HG02798 (cell line): ENCODE results near the gene SUPT3H.
"Not testable (repeated sequence)": the region's sequence is repeated elsewhere in the genome, so short reads cannot be mapped to it uniquely, and the experiment has no call there.

ENCODE experiments used
- ATAC-seq: cut with Tn5 transposase; IDR thresholded peaks from one replicate; pipeline ENCODE4 v1.9.1; 2021; ENCODE audit warnings: mild to moderate bottlenecking; ENCODE audit not compliant: unreplicated experiment, poor library complexity

Gene SUPT3H

GRCh38 chr6:45187836-45188235 lies 189.9 kb downstream of the SUPT3H start:
- no peak for ATAC-seq

DNA sequence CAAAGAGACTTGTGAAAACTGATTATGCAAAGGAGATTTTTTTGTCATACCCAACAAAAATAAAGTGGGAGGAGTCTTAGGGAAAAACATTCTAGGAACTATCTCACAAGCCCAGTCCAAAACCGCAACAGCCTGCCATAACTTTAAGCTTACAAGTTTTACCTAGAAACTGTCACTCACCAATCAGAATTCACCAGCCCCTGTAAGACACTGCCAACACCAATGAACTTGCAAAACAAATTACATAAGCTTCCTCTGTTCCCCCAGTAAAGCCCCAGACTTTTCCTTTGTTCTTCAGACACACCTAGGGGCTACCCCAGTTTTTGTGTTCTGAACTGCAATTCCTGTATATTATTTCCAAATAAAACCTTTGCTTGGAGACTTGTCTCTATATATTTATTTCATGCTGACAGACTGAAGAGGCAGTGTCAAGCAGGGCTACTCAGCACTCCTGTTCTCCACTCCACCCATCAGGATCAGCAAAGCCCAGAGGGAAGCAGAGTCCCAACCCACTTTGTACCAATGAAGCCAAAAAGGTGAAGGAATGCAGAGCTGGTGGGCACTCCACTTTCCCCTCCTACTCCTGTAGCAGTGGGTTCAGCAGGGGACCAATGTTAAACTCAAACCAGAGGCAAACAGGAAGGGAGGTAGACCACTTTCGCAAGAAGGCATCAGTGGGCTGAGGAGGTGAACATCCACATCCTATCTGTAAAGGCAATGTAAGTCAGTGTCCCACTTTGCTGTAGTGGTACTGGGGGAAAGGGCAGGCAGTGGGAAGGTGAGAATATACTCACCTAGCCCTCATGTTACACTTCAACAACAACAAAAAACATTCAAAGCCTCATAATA lies 192.1 kb downstream of the SUPT3H start:
- no peak for ATAC-seq

DNA sequence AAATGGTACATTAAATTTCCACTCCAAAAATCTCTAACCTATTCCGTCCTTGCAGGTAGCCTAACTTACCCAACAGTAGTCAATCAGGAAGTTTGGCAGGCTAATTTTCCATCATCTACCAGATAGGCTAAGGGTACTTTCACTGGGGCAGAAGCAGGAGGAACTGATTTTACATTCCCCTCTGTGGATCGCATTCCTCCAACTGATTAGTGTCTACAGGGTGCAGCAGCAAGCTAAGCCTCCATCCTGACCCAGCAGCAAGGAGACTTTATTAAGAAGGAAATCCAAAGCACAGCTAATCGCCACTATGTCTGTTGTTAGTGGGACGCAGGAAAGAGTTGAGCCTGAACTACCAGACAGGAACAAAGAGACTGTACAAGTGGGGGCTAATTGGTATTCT lies 192.8 kb downstream of the SUPT3H start:
- no peak for ATAC-seq

- no peak for ATAC-seq
These were observed 193.7 kb downstream of the SUPT3H start for GRCh38 chr6:45184040-45184439.

- ATAC-seq: not testable (repeated sequence)
These were observed 201.4 kb downstream of the SUPT3H start for GRCh38 chr6:45176373-45176772.

DNA sequence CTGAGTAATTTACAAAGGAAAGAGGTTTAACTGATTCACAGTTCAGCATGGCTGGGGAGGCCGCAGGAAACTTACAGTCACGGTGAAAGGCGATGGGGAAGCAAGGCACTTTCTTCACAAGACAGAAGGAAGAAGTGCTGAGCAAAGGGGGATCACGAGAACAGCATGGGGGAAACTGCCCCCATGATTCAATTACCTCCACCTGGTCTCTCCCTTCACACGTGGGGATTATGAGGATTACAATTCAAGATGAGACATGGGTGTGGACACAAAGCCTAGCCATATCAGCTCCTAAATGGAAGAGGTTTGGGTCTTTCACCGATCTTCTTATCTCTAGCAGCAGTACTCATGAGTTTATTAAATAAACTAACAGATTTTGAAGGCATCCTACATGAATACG lies 202.5 kb downstream of the SUPT3H start:
- no peak for ATAC-seq

DNA sequence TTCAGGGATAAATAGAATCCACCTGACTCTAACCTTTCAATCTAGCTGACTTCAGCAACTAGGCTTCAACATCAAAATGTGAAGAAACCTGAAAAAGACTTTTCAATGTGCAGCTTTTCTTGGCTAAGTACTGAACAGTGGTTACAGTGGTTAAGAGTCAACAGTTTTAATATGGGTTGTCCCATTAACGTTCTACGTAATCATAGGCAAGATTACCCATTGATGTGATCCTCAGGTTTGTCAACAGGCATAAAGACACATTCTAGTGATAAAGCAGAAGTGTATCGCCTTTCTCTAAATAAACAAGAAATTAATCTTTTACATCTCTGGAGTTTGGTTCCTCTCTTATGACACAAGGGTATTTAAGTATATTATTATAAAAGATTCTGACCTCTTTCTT lies 203.7 kb downstream of the SUPT3H start:
- ATAC-seq: no peak

DNA sequence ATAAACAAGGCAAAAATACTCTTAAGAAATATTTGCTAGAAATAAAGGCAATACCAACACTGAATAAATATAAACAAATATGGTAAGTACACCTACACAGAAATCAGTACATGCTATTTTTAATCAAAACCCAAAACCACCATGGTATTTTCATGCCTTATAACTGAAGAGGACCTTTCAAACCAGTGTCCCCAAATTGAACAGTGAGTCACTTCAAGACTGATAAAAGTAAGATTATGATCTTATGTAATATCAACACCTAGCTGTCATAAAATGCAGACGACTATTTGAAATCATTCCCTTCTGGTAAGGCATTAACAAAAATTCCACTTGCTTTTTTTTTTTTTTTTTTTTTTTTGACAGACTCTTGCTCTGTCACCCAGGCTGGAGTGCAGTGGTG lies 206.4 kb downstream of the SUPT3H start:
- no peak for ATAC-seq

DNA sequence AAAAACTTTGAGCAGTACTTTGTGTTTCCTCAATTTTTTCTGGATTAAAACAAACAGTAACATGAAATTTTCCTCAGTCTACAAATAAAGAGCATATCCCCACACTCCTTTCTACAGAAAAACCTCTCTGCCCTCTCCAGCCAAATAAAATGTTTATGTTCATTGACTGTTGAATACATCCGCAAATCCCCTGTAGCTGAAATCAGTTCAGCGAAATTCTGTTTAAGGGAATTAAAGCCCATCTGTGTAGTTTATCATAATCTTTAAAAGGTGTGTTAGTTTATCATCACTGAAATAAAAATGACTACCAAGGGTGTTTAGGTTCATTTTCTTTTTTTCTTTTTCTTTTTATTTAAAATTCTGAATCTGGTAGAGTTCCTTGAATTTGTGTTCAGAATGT lies 207.4 kb downstream of the SUPT3H start:
- no peak for ATAC-seq

DNA sequence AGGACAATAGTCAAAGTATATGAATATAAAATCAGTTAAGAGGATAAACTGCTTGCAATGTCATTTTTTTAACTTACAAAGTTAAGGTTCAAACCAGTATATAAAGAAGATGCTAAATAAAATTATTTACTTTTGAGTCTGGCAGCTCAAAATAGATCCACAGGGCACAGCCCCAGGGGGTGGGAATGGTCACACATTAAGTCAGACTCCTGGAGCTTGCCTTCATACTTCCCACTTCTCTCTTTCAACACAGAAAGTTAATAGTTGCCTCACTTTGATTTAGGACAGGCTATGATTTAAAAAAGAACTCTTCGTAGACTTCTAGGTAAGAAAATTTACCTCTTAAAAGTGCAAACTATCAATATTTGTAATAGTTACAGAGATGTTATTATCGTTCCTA lies 207.9 kb downstream of the SUPT3H start:
- ATAC-seq: no peak

- ATAC-seq: peak; percentile 85
These were observed 213.6 kb downstream of the SUPT3H start for GRCh38 chr6:45163952-45164766.

- no peak for ATAC-seq
These were observed 217.4 kb downstream of the SUPT3H start for GRCh38 chr6:45160305-45160704.

DNA sequence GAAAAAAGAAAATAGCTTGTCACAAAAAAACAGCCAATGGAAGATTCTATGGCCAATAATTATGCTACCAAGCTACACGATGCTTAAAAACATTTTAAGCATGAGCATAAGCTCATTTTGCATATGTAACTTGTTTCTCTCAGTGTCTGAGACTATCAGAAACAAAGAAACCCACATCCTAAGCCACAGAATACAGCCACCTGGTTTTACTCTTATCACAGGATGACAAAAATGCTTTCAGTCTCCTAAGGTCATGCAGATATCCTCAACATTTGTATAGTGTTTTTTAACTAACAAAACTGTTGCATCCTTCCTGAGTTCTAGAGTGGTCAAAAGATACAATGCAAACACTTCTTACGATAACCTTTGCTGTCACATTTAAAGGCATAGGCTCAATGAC lies 221.7 kb downstream of the SUPT3H start:
- ATAC-seq: peak; percentile 98

GRCh38 chr6:45155341-45155894 lies 222.3 kb downstream of the SUPT3H start:
- no peak for ATAC-seq

DNA sequence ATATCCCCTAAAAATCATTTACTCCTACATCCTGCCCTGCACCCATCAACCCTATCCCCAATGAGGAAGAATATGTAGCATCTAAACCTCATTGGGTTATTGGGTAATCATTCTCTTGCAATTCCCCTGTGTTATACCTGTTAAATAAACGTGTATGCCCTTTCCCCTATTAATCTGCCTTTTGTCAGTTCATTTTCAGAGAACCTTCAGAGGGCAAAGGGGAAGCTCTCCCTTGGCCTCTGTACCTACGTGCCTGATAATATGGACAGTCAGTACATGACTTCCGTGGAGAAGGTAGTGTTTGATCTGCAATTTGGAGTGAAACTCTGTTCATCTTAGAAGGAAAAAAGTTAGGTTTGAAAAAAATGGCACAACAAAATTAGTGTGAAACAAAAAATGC lies 223.1 kb downstream of the SUPT3H start:
- ATAC-seq: no peak

- no peak for ATAC-seq
These were observed 228.9 kb downstream of the SUPT3H start for GRCh38 chr6:45148711-45149341.

DNA sequence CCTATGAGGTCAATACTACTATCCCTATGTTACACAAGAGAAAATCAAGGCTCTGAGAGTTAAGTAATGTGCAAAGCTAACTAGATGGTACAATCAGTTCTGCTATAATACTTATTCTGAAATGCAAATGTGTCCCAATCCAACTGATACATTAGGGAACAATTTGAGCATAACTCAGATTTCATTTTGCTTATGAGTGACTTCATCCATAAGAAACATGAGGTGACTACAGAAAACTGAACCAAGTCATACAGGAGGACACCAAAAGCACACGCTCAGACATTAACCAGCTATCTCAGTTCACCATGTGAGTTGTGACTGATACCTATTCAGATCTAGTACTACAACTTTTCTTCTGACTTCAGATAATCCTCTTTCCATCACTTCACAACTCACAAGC lies 229.5 kb downstream of the SUPT3H start:
- no peak for ATAC-seq

GRCh38 chr6:45145658-45146057 lies 232.1 kb downstream of the SUPT3H start:
- not testable (repeated sequence) for ATAC-seq

GRCh38 chr6:45138765-45139164 lies 239.0 kb downstream of the SUPT3H start:
- no peak for ATAC-seq

- ATAC-seq: no peak
These were observed 241.2 kb downstream of the SUPT3H start for GRCh38 chr6:45136495-45136894.
